Measurements from ENCODE around the gene LAMTOR5.

GRCh38 chr1:110443451-110443850, 36.0 kb upstream of the LAMTOR5 start:
- TF ChIP-seq EZH2phosphoT487 (IDR thresholded peaks at IDR 0.05; ENCODE audit: insufficient read depth, low read depth): no peak
- TF ChIP-seq EZH2 (IDR thresholded peaks at IDR 0.05; ENCODE audit: insufficient read depth, poor library complexity, severe bottlenecking): no peak

Measured in GM23248 (cell line).